ENCODE data around the gene CIBAR2.
"Not testable (repeated sequence)": the region's sequence is repeated elsewhere in the genome, so short reads cannot be mapped to it uniquely, and the experiment has no call there.

CIBAR2 gene

DNA sequence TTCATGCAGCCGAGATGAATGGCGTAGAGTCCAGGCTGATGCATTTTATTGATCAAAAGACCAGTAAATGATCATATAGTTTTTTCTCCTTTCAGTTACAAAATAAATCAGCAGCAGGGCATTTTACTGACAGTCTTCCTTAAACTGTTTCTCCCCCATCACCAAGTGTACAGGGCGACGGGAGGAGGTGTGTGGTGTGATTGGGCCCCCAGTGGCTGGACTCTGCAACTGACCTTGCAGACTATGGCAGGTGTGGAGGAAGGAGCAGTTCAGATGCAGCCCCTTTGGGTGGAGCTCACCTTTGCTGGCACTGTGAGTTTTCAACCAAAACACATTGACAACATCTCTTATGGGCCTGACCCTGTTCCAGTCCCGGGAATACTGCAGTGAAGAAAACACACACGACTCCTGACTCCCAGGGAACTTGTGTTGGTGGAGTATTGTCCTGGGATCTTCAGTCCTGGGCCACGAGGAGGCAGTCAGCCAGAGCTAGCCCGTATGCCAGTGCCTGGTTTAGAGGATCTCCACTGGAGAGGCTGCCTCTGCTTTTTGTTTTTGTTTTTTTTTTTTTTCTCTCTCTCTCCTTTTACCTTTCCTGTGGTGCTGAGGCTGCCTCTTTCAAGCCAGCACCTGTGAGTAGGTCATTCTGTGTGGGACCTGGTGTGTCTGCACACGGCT lies 54.9 kb downstream of the CIBAR2 start:
- DNase-seq, result no peak

DNA sequence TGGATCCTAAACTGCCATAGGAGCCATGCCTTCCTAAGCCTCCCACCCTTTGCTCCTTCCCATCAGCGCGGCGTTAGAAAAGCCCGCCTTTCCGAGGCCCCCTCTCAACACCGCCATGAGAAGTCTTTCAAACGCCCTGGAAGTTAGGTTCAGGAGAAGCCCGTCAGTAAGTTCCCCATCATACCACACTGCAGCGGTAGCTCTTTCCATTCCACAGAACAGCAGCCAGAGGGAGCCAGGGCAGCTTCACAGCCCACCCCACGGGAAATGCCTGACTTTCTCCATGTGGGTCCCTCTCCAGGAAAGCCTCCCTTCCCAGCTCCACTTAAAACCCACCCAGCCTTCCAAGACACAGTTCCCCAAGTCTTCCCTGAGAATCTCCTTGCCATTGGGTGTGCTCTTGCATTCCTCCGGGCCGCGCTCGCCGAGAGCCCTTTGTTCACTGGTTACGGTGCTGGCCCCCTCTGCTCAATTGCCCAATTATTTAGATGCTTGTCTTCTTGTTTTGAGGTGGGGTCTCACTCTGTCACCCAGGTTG lies 56.0 kb downstream of the CIBAR2 start:
- peak; percentile 39 for DNase-seq

DNA sequence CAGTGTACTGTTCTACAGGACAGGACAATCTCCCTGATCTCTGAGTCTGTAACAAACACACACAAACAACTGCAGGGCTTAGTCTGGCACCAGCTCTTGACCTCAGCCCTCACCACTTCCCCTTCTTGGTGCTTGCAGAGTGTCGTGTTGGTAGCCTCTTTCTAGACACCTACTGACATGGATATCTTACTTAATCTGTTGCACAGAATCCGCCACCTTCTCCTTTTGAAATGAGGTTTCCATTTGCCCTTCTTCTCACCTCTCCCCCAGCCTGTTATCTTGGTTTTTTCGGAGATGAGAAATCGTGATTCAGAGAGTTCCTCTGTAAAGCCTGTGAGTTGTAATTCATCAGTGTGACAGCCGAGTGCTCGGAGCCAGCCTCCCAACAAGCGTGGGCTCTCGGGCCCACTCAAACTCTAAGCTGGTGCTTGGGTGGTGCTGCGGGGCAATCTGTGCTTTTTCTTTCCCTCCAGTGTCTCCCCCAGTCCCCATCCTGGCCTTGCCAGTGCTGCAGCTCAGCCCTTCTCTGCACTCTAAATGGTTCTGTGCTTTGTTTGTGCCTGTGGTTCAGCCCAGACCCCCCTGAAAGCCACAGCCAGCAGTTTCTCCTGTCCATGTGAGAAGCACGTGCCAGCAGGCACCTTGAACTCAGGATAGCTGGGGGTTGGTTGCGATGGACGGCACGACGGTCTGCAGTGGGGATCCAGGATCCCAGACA lies 56.6 kb downstream of the CIBAR2 start:
- peak; percentile 69 for DNase-seq

DNA sequence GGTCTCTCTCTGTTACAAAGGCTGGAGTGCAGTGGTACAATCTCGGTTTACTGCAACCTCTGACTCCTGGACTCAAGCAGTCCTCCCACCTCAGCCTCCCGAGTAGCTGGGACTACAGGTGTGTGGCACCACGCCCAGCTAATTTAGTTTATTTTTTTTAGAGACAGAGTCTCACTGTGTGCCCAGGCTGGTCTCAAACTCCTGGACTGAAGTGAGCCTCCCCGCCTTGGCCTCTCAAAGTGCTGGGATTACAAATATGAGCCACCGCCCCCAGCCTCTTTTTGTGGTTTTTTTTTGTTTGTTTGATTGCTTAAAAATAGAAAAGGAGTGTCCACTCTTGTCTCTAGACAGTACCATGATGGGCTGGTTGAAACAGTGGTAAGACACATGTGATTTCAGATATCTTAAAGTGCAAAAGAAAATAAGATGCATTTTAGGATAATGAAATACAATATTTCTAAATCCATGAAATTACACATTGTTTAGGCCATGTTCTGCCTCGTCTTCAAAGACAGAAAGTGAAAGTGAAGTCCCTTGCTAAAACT lies 57.3 kb downstream of the CIBAR2 start:
- DNase-seq, result no peak

DNA sequence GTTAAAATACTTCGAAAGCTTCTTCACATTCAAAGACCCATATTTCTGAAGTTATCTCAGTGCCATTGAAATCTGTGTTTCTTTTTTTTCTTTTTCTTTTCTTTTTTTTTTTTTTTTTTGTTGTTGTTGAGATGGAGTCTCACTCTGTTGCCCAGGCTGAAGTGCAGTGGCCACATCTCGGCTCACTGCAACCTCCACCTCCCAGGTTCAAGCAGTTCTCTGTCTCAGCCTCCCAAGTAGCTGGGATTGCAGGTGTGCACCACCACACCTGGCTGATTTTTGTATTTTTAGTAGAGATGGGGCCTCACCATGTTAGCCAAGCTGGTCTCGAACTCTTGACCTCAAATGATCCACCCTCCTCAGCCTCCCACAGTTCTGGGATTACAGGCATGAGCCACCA lies 58.0 kb downstream of the CIBAR2 start:
- DNase-seq, result not testable (repeated sequence)

DNA sequence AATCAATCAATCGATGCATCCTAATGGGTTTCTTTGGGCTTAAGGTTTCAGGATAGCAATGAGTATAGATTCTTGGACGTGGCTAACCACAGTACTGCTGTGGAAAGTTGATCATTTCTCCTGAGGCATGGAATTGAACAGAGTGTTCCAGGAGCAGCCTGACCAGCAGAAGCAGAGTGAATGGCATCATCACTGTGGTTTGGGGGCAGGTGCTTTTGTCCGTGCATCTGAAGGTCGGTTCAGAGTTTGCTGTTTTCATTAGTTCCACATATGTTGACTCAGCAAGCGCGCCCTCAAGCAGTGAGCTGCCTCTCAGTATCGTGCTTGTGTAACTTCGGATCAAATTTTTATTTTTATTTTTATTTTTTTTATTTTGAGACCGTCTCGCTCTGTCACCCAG lies 59.7 kb downstream of the CIBAR2 start:
- DNase-seq, result no peak

DNA sequence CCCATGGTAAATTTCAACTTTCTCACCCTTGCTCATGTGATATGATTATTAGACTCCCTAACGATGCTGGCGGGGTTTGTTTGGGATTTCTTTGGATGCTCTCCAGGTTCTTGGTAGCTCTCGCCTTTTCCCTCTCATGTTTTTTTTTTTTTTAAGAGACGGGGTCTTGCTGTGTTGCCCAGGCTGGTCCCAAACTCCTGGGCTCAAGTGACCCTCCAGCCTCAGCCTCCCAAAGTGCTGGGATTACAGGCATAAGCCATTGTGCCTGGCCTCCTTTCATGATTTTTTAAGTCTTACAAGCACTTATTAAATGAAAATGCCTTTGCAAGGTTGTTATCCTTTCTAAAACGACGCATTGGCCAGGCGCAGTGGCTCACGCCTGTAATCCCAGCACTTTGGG lies 60.6 kb downstream of the CIBAR2 start:
- DNase-seq, result no peak

DNA sequence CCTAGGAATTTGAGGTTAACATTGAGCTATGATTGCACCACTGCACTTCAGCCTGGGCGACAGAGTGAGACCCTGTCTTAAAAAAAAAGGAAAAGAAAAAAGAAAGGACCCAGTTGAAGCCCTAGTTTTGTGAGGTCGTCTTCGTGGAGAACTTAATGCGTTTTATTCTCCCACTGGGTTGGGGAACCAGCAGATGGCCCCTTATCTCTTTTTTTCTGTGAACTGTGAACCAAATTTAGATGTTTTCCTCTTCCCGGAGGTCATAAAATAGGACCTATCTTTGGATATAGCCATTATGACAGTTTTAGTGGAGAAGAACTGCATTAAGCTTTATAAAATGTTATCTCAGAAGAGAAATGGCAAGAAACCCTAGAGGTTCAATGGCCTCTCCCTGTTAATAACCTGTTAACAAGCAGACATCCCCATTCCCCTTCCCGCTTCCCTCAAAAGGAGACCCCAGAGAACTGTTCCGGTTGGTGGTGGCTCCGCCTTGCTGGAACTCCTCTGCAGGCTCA lies 61.1 kb downstream of the CIBAR2 start:
- no peak for DNase-seq

DNA sequence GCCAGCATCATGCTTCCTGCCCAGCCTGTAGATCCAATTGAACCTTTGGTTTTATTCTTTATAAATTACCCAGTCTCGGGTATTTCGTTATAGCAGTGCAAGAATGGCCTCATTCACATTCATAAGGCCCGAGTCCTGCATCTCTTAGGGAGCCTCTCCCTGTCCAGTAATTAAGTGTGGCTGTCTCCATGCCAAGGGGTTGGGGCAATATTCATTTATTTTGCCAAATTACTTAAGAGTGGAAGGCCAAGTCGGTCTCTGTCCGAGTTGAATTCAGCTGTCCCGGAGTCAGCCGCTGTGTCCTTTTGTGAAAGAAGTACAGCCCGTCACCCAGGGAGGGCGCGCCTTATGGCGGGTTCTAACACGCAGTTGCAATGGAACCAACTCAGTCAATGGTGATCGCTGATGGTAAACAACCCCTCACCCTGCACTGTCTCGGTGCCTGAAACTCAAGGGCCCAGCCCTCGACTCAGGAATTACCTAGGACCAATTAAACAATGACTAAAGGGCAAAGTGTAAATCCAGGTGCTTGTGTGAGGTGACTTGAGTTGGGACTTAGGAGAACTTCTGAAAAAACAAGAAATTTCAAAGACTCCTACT lies 62.5 kb downstream of the CIBAR2 start:
- no peak for DNase-seq

DNA sequence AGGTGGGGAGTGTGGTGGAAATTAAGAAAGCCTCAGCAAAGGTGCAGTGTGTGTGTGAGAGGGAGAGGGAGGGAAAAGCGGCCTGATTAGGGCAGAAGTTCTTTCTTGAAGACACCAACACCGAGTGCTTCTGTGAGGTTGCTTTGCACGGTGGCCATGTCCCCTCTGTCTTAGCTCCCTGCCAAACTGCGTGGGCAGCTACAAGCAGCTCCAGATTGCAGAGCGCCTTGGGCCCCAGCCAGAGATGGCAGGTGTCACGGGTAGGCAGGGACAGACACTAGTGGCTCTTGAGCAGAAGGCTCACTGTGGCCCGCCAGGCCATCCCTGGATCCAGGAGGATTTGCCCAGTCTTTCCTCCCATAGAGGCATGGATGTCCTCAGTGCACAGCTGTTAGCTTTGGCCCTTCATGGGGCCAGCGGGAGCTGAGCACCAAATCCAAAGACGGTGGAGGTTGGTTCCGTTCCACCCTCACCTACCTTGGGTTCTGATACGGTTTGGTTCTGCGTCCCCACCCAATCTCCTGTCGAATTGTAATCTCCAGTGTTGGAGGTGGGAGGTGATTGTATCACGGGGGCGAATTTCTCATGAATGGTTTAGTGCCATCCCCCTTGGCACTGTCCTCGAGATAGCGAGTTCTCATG lies 63.2 kb downstream of the CIBAR2 start:
- no peak for DNase-seq
